ENCODE measurements around the gene TFEC.

DNA sequence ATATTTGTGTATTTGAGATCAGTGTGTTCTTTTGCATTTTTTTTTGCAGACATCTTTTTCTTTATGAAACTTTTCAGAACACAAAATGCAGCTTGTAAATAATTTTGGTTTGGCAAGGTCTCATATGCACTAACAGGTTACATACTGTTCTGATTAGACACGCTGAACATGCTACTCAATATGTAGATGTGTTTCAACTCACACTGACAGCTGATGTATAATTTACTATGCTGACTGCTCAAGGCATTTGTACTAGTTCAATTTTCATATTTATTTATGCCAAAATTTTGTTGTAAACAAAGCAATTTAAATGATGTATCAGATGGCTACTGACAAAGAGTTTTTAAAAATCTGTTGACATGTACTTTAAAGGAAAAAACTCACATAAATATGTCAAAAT lies 123.8 kb downstream of the TFEC start:
- TF ChIP-seq EP300 (IDR thresholded peaks at IDR 0.05) (no peak), POLR2A (IDR thresholded peaks at IDR 0.05; ENCODE audit: low read depth) (no peak), POLR2AphosphoS5 (IDR thresholded peaks at IDR 0.05) (no peak)
- TF ChIP-seq, protein P1, sequence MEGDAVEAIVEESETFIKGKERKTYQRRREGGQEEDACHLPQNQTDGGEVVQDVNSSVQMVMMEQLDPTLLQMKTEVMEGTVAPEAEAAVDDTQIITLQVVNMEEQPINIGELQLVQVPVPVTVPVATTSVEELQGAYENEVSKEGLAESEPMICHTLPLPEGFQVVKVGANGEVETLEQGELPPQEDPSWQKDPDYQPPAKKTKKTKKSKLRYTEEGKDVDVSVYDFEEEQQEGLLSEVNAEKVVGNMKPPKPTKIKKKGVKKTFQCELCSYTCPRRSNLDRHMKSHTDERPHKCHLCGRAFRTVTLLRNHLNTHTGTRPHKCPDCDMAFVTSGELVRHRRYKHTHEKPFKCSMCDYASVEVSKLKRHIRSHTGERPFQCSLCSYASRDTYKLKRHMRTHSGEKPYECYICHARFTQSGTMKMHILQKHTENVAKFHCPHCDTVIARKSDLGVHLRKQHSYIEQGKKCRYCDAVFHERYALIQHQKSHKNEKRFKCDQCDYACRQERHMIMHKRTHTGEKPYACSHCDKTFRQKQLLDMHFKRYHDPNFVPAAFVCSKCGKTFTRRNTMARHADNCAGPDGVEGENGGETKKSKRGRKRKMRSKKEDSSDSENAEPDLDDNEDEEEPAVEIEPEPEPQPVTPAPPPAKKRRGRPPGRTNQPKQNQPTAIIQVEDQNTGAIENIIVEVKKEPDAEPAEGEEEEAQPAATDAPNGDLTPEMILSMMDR (IDR thresholded peaks at IDR 0.05), result no peak

All from esophagus muscularis mucosa (tissue), 4 donors.